GM12875 (cell line): ENCODE results near the gene PARP6.

Experiments used
- H3K4me3 ChIP-seq: one replicate; pipeline ENCODE4 v1.5.1; 2011; ENCODE audit warnings: low read depth, low read length, control low read depth
- CTCF ChIP-seq: IDR thresholded peaks from 2 replicates; pipeline ENCODE4 v1.5.1; 2011; ENCODE audit warnings: low read depth, mild to moderate bottlenecking, control low read depth, inconsistent platforms, low read length, moderate library complexity, borderline replicate concordance; ENCODE audit not compliant: insufficient read depth

PARP6 gene

DNA sequence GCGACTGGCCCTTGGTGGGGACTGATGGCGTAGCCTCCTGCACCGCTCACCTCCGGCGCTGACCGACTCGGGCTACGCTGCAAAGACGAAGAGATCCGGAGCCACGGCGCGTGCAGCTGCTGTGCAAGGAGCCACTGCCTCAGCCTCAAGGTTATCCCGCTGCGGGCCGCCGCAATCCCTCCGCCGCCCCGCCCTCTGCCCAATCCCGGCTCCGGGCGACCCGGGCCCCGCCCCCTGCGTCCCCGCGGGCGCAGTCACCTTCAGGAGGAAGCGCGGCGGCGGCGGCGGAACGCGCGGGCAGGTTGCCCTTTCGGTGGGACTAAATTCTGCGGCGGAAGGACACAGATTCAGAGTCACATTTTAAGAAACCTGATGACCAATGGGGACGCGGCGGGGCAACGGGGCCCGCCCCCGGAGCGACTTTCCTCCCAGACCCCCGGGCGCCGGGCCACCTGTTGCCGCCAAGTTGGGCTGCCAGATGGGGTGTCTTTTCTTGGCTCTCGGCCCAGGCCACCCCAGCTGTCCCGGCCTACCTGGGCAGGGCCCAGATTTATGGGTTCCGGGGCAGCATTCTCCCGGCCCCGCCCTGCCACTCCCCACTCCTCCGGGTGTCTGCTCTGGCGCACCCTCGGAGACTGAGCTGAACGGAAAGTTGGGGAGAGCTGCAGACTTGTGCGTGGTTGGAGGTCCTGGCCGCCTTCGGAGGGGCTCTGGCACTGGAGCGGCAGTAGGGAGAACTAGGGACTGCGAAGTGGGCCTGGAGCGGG lies 41.1 kb downstream of the PARP6 start, which contains the start of gene PKM:
TSS of gene PKM (minus strand) at position 125 of the 767 bp plus-strand sequence. CDS start 12,093 bp downstream, outside the sequence.
- no peak for TF ChIP-seq CTCF
- peak within 1 kb of the TSS; percentile 99 for H3K4me3 ChIP-seq

DNA sequence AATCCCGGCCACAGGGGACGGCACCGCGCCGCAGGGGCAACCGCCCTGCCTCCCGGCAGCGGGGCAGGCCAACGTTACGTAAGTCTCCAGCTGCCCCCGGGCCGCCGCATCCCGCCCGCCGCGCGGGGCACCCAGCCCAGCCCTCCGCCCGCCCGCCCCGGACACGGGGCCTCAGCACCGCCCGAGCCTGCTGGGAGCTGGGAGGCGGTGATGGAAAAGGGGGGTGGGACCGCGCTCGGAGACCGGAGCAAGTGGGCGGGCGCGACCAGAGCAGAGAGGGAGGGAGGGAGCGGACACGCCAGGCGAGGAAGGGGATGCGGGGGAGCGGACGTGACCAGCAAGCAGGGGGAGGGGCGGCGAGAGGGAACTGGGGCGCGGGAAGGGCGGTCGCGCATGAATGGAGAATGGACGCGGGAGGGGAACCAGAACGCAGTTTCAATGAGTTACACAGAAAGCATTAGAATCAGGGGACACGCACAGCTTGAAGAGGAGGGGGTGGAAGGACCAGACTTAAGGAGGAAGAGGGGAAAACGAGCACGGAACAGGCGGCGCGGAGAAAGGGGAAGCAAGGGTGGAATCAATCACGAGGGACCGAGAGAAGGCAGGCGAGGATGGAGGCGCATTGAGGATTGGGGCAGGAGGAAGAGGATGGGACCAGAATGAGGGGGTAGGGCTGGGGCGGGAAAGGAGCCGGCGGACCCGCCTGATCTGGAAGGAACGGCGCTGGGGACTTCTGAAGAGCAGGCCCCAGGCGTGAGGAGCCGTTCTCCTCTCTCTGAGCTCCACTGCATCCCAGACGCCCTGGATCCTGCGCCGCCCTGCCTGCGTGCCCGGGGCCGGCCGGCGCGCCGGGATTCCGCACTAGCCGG lies 41.9 kb downstream of the PARP6 start:
- H3K4me3 ChIP-seq, result peak overlapping the region; percentile 99
- TF ChIP-seq CTCF, result no peak

DNA sequence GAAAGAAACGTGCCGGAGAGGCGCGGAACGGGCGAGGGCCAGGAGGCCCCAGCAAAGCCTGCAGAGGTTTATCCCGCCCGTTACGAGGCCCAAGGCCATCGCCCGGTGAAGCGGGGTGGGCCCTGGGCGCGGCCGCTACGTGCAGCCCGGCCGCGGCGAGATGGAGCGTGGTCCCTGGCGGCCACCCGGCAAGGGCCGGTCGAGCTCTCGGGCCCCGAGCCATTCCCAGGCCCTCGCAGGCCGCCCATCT lies 42.5 kb downstream of the PARP6 start:
- TF ChIP-seq CTCF, result no peak
- H3K4me3 ChIP-seq, result peak overlapping the region; percentile 99

DNA sequence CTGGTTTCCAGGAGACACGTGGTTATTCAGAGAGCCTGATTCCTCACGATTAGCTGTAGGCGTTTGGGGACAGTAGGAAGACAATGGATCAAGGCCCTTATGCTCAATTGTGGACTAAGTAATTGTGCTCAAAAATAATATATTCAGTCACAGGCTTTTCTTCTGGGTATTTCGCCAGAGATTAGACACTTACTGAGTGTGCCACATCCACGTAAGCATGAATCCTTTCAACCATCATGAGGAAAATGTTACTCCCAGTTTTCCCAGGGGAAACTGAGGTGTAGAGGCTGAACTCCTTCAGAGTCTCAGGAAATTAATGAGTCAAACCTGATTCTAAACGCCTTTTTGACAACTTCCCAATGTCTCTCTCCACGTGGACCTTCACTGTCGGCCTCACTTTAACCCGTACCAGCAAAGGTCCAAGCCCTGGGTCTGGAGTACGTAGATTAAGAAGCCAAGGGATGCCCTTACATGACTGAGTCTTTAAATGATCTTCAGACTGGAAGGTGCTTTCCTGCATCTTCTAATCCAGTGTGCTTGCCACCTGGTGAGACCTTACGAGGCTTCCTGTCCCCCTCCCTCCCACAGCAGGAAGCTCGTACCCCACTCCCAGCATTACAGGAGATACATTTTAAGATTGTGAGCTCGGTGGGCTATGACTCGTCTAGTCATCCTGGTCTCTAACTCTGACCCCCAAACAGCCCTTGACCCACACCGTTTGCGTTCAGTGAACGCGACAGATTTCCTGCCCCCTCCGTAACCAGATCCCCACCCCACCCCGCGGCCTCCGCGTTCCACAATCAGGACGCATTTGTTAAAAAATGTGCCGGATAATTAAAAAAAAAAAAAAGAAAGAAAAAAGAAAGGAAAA lies 43.0 kb downstream of the PARP6 start:
- peak overlapping the region; percentile 99 for H3K4me3 ChIP-seq
- no peak for TF ChIP-seq CTCF

DNA sequence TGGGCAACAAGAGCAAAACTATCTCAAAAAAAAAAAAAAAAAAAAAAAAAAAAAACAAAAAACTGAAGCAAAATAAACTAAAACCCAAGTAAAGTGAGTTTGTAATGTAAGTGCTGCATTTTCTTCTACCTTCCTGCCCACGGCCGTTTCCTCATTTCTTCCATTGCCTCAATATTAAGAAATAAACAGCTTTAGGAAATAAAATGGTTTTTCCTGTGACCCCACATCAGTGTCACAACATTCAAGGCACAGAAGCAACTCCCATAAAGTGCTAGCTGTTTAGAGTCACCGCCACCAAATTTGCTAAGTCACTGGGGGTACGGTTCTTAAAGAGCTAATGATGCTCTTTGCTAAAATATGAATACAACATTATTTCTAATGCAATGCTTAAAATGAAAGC lies 44.6 kb downstream of the PARP6 start:
- peak overlapping the region; percentile 99 for H3K4me3 ChIP-seq
- no peak for TF ChIP-seq CTCF

DNA sequence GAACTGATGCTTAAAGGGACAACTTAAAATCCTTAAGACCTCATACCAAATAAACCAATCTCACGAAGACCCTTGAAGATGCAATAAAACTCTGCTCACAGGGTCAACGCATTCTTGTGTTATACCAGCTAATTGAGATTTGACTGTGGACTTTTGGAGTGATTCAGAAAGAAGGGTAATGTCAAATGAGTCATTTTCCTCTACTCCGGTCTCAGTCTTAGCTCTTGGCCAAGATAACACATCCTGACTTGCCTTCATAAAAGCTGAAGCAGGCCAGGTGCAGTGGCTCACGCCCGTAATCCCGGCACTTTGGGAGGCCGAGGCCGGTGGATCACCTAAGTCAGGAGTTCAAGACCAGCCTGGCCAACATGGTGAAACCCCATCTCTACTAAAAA lies 45.2 kb downstream of the PARP6 start:
- H3K4me3 ChIP-seq, result peak overlapping the region; percentile 99
- TF ChIP-seq CTCF, result no peak
